22Rv1 (cell line): Measurements from ENCODE around the gene FOXP1.

Source experiments
- CTCF ChIP-seq: fragments of 450-650 bp; IDR thresholded peaks from 2 replicates; pipeline ENCODE4 v1.5.1; 2017; ENCODE audit warnings: mild to moderate bottlenecking
- ZFX ChIP-seq: fragments of 450-650 bp; IDR thresholded peaks from 2 replicates; pipeline ENCODE4 v1.6.1; 2017; ENCODE audit warnings: antibody characterized with exemption, borderline replicate concordance

GRCh38 chr3:71355862-71356261 is 227.7 kb downstream of the FOXP1 start:
- no peak for TF ChIP-seq CTCF
- TF ChIP-seq ZFX, result no peak
